Fibroblast of the aortic adventitia (primary cell): ENCODE measurements around the gene ING2. TPM values are rescaled to one million over a fixed set of nuclear protein-coding genes. Genes with fewer than 3 reads are reported as not detected.

Experiments used
- DNase-seq: peaks from one replicate; pipeline ENCODE4 v3.0.0-alpha.2; 2010; ENCODE audit warnings: low read depth
- H3K4me3 ChIP-seq: 2 replicates; pipeline ENCODE4 v1.5.1; 2011; ENCODE audit warnings: low read depth, mild to moderate bottlenecking, control low read depth, low read length, moderate library complexity
- total RNA-seq: library from RNA; depleted of rRNA; stranded (reverse); fragments of >200 nt; gene quantifications from 2 replicates; pipeline ENCODE4 v1.2.3, GENCODE V29; 2012; ENCODE audit warnings: low replicate concordance
- TF ChIP-seq, protein P1 (sequence below): IDR thresholded peaks from 2 replicates; pipeline ENCODE4 v1.5.1; 2011; ENCODE audit warnings: mild to moderate bottlenecking, low read length, control low read depth, inconsistent platforms; ENCODE audit not compliant: insufficient read depth

ING2 gene
- total RNA-seq, 1 donor, result 14.8 TPM

DNA sequence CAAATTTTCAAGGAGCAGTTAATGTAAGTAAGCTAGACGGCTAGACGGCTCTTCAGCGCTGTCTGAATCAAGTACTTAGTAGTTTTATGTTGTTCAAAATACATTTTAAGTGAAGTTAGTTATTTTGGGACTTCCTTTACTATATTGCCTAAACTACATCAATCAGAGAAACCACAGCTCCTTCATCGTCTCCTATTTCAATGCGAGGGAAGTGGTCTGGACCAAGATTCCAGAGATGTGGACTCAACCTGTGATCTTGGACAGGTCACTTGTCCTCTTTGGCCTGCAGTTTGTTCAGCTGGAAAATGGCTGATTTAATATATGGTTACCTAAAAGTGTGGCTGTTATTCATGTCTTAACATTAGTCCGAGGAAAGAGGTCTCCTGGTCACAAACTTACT is 10.6 kb downstream of the ING2 start:
- TF ChIP-seq, protein P1, sequence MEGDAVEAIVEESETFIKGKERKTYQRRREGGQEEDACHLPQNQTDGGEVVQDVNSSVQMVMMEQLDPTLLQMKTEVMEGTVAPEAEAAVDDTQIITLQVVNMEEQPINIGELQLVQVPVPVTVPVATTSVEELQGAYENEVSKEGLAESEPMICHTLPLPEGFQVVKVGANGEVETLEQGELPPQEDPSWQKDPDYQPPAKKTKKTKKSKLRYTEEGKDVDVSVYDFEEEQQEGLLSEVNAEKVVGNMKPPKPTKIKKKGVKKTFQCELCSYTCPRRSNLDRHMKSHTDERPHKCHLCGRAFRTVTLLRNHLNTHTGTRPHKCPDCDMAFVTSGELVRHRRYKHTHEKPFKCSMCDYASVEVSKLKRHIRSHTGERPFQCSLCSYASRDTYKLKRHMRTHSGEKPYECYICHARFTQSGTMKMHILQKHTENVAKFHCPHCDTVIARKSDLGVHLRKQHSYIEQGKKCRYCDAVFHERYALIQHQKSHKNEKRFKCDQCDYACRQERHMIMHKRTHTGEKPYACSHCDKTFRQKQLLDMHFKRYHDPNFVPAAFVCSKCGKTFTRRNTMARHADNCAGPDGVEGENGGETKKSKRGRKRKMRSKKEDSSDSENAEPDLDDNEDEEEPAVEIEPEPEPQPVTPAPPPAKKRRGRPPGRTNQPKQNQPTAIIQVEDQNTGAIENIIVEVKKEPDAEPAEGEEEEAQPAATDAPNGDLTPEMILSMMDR, result no peak

DNA sequence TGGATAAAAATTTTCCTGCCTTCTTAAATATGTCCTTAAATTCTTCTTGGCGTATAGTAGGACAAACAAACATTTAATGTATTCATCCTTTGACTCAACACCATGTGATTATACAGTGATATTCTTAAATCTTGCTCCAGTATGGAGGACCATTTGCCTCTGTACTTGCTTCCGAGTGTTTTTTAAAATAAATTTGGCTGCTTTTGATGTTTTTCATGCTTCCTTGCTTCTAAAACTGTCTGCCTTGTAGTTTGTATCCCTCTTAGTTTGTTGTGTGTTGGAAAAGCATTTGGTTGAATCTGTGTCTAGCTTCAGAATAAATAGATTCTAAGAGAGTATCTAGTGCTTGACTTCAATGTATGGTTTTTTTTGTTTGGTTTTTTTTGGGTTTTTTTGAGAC is 12.3 kb downstream of the ING2 start:
- DNase-seq, result no peak
- TF ChIP-seq, protein P1, result no peak

More for the DNA sequence above, 10.6 kb downstream of the ING2 start:
- no peak overlapping the region for H3K4me3 ChIP-seq
- no peak for DNase-seq

DNA sequence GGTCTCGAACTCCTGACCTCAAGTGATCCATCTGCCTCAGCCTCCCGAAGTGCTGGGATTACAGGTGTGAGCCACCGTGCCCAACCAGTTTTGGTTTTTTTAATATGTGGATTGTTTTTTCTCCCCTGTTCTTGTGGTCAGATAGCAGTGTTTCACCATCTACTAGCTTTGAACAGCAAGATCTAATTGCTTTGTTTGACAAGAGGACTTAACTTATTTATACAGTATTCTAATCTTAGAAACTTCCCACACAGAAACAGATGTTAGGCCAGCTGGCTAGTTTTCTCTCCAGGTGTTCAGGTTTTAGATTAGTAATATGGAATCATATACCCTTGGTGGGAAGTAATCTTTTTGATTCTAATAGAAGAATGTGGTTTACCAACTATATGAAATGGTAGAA is 12.9 kb downstream of the ING2 start:
- no peak overlapping the region for H3K4me3 ChIP-seq
- TF ChIP-seq, protein P1, result no peak
- DNase-seq, result no peak

More for the DNA sequence above, 12.3 kb downstream of the ING2 start:
- no peak overlapping the region for H3K4me3 ChIP-seq

DNA sequence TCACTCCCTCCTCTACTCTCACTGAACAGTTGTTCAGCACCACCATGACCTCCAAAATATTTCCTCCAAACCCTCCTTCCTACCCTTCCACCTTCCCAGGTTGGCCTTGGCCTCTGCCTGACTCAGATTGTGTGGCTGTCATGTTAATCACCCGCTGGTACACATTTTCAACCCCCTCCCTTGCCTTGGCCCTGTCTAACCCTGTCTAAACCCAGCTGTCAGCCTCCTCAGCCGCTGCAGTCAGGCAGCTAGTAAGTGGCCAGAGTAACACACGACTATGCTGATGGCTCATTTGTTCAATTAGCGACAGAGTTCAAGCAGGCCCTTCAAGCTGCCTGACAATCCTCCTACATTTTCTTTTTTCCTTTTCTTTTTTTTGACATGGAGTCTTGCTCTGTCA is 18.0 kb downstream of the ING2 start:
- H3K4me3 ChIP-seq, result no peak overlapping the region
- TF ChIP-seq, protein P1, result no peak
- no peak for DNase-seq

DNA sequence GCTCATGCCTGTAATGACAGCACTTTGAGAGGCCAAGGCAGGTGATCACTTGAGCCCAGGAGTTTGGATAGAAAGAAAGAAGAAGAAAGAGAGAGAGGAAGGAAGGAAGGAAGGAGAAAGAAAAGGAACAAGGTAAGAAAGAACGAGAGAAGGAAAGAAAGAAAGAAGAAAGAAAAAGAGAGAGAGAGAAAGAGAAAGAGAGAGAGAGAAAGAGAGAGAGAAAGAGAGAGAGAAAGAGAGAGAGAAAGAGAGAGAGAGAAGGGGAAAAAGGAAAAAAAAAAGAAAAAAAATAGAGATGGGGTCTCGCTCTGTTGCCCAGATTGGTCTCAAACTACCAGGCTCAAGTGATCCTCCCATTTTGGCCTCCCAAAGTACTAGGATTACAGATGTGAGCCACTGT is 22.5 kb downstream of the ING2 start:
- no peak for DNase-seq
- TF ChIP-seq, protein P1, result no peak
- no peak overlapping the region for H3K4me3 ChIP-seq

DNA sequence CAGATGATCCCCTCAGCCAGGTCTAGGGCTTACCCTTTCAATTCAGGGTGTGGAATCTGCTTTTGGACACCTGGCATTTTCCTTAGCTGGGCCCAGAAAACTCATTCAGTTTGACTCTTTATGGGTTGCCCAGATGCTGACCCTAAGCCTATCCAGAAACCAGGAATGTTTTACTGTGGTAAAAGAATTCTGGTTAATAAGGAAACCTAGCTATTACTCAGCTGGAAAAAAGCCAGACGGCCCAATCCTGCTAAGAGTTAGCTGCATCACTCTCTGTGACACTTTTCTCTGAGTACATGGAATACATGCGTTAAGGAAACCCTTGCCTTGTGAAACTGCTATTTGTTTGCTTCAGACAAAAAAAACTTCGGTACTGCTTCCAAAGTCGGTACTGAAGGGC is 28.0 kb downstream of the ING2 start:
- peak; percentile 4 for DNase-seq
- no peak overlapping the region for H3K4me3 ChIP-seq
- TF ChIP-seq, protein P1, result no peak

DNA sequence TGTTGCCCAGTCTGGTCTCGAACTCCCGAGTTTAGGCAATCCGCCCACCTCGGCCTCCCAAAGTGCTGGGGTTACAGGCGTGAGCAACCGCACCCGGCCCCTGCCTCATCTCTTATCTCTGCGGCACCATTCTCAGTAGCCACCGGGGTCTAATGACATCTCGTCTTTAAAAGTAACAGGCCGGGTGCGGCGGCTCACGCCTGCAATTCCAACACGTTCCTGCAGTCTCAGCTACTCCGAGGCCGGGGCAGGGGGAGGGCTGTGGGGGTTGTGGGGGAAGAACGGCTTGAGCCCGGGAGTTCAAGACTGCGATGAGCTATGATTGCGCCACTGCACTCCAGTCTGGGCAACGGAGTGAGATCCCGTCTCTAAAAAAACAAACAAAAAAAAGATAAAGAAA is 28.8 kb downstream of the ING2 start:
- TF ChIP-seq, protein P1, result no peak
- no peak for DNase-seq
- H3K4me3 ChIP-seq, result no peak overlapping the region
